ENCODE measurements around the gene LINC00632. TPM values are rescaled to one million over a fixed set of nuclear protein-coding genes. Genes with fewer than 3 reads are reported as not detected.
A peak's percentile ranks its signal among the peaks of the same experiment; 100 is the strongest.
"Not testable (repeated sequence)": the region's sequence is repeated elsewhere in the genome, so short reads cannot be mapped to it uniquely, and the experiment has no call there.

Gene LINC00632
- 10 to 100 TPM; 16.7 to 74.6 (median 32.6) TPM for total RNA-seq

DNA sequence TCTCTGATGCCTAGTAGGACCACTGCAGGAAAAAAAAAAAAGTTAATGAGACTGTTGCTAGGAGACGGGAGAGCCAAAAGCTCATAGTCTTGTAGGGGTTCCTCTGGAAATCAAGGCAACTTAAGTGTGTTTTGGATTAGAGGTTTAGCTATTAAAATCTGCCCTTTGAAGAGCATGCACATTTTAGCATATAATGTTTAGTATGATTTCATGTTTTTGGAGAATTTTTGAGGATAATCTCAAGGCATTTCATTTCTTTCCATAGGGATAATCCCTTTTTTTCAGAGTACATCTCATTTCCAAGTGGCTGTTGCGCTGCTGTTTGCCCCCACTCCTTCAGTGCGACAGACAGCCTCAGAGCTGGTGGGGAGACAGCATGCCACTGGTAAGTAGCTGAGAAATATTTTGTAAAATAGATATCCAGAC, at the start of gene LINC00632:
TSS of gene LINC00632 (plus strand) at position 339 of the 426 bp plus-strand sequence.
- Histone ChIP-seq H3K27me3 (no peaks in the 10 kb centered on the region), H3K4me1 (no peaks in the 10 kb centered on the region), H3K36me3 (no peaks in the 10 kb centered on the region), H3K27ac (no peak within 1 kb of the TSS), H3K4me3 (replicated peaks in 1 of 3) (no peak within 1 kb of the TSS), H3K9me3 (no peaks in the 10 kb centered on the region)
- 63 to 79% methylated on average over 3 of the region's 3 CpGs for WGBS, 2 donors
- intact Hi-C loops (cut with DNase I), result no loop called here
- TF ChIP-seq, protein P1, sequence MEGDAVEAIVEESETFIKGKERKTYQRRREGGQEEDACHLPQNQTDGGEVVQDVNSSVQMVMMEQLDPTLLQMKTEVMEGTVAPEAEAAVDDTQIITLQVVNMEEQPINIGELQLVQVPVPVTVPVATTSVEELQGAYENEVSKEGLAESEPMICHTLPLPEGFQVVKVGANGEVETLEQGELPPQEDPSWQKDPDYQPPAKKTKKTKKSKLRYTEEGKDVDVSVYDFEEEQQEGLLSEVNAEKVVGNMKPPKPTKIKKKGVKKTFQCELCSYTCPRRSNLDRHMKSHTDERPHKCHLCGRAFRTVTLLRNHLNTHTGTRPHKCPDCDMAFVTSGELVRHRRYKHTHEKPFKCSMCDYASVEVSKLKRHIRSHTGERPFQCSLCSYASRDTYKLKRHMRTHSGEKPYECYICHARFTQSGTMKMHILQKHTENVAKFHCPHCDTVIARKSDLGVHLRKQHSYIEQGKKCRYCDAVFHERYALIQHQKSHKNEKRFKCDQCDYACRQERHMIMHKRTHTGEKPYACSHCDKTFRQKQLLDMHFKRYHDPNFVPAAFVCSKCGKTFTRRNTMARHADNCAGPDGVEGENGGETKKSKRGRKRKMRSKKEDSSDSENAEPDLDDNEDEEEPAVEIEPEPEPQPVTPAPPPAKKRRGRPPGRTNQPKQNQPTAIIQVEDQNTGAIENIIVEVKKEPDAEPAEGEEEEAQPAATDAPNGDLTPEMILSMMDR (IDR thresholded peaks at IDR 0.05), result no peak
- TF ChIP-seq POLR2A (IDR thresholded peaks at IDR 0.05), result no peak
- no peak for DNase-seq

DNA sequence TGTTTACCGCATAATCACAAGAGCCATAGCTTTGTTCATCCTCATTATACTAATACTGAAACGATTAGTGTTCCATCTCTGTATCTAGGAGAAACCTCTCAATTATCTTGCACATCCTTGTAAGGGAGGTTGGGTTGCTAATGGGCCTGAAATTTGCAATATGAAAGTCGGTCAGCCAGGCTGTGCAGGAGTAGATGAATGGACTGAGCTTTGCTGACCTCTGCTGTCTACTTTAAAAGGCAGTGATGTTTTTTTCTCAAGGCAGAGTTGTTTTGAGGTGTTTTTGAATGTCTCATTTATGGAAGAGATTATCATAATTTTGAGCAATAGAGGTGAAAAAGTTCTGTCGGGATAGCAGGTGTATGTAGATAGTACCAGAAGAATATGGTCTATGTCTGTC, 47.9 kb upstream of the LINC00632 start:
- Histone ChIP-seq H3K9me3 (no peaks in the 10 kb centered on the region), H3K36me3 (no peaks in the 10 kb centered on the region), H3K4me3 (replicated peaks in 1 of 3) (no peak overlapping the region), H3K4me1 (no peaks in the 10 kb centered on the region), H3K27me3 (peaks cover 3% of the 10 kb centered on the region), H3K27ac (no peak overlapping the region)
- TF ChIP-seq, protein P1 (IDR thresholded peaks at IDR 0.05), result peak in 4 of 6 experiments; percentile 21 to 45 (median 37)
- no peak for TF ChIP-seq POLR2A (IDR thresholded peaks at IDR 0.05)
- intact Hi-C loops (cut with DNase I), result loop anchor here (10.0 kb wide), 1 partner anchor 607 kb away; no protein-coding TSS in a partner anchor
- 44 to 47% methylated on average over 4 of the region's 4 CpGs for WGBS, 2 donors
- peak; percentile 2 to 4 for DNase-seq

DNA sequence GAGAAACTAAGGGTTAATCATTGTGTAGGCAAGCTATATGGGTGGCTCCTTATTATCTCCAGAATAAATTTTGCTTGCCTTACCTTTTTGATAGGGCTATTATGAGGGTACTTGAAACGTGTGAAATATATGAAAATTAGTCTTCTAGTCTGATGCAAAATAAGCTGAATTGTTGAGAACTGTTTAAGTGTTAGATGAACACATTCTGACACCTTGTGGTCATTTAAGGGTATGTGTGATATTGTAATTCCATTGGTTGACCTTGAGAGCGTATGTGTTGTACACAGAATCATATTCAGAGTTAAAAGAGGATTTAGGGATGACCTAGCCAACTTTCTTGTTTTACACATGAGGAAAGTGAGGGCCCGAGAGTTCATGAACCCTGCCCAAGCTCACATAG, 44.6 kb upstream of the LINC00632 start:
- intact Hi-C loops (cut with DNase I), result loop anchor here (5.0 to 10.0 kb wide), 2 partner anchors 93 to 610 kb away; no protein-coding TSS in a partner anchor
- no peak for TF ChIP-seq POLR2A (IDR thresholded peaks at IDR 0.05)
- TF ChIP-seq, protein P1 (IDR thresholded peaks at IDR 0.05), result peak in 3 of 6 experiments; percentile 34 to 54 (median 52)
- 39 to 49% methylated on average over 3 of the region's 3 CpGs for WGBS, 2 donors

DNA sequence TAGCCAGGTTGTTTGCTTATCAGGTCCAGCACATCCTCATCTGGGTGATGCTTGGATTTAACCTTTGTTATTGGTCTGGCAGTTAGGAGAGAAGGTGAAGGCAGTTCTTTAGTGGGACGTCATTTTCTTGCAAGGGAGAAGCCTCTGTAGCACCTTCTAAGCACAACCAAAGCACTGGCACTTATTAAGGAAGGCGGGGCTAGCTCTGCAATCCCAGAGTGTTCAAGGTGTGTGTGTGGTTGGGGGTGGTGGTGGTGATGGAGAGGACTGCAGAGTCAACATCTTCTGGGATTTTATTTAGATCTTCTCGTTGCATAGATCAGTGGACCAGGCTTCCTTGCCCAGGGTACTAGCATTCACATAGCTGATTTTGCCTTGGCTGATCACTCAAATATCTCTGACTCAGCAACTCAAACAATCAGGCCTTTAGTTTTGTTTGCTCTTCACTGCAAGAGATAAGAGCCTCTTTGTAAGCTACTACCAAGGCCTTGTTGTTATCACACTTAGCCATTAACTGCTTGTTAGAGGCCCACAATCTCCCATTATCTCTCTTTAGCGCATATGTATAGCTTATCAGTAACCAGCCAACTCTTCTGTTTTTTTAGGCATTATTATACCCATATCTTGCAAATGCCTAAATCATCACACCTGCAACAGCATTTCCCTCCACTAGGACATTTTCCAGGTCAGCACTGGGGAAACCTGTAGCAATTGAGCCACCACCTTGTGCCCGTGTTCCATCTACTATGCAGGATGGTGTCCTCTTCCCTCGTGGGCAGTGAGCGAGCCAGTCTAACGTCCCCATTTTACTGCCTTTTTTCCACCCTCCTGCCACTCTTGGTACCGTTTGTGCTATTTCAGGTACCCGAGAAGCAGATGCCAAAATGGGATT, 36.5 kb upstream of the LINC00632 start:
- intact Hi-C loops (cut with DNase I), result no loop called here
- no peaks in the 10 kb centered on the region for H3K36me3 ChIP-seq
- no peaks in the 10 kb centered on the region for H3K27me3 ChIP-seq
- no peak overlapping the region for H3K27ac ChIP-seq
- no peak overlapping the region for H3K4me3 ChIP-seq (replicated peaks in 1 of 3)
- no peaks in the 10 kb centered on the region for H3K9me3 ChIP-seq
- TF ChIP-seq, protein P1 (IDR thresholded peaks at IDR 0.05), result no peak
- no peak for TF ChIP-seq POLR2A (IDR thresholded peaks at IDR 0.05)
- 65 to 72% methylated on average over 10 of the region's 10 CpGs for WGBS, 2 donors
- no peaks in the 10 kb centered on the region for H3K4me1 ChIP-seq
- no peak for DNase-seq

More for the DNA sequence above, 44.6 kb upstream of the LINC00632 start:
- Histone ChIP-seq H3K36me3 (no peaks in the 10 kb centered on the region), H3K4me1 (no peaks in the 10 kb centered on the region), H3K27ac (no peak overlapping the region), H3K9me3 (no peaks in the 10 kb centered on the region), H3K27me3 (peaks cover 3% of the 10 kb centered on the region), H3K4me3 (replicated peaks in 1 of 3) (no peak overlapping the region)
- no peak for DNase-seq

DNA sequence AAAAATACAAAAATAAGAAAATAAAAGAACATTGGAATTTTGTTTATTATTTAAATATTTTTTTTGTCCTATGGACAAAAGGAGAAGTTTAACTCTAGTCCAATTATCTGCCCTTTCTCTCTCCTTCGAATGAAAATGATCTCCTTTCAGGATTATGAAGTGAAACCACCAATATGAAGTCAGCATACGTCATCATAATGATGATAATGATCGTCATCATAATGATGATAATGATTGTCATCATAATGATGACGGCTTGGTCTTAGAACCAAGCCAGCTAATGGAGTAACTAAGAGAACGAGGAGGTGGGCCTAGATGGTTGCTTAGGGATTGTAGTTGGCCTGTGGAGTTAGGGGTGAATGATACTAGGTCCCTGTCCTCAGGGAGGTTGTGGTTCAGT, 21.9 kb upstream of the LINC00632 start:
- Histone ChIP-seq H3K27ac (no peak overlapping the region), H3K27me3 (no peaks in the 10 kb centered on the region), H3K9me3 (no peaks in the 10 kb centered on the region), H3K36me3 (no peaks in the 10 kb centered on the region), H3K4me3 (replicated peaks in 1 of 3) (no peak overlapping the region), H3K4me1 (no peaks in the 10 kb centered on the region)
- DNase-seq, result no peak
- TF ChIP-seq POLR2A (IDR thresholded peaks at IDR 0.05), result no peak
- TF ChIP-seq, protein P1 (IDR thresholded peaks at IDR 0.05), result no peak
- intact Hi-C loops (cut with DNase I), result no loop called here
- WGBS, 2 donors, result 91% methylated on average over 5 of the region's 5 CpGs

DNA sequence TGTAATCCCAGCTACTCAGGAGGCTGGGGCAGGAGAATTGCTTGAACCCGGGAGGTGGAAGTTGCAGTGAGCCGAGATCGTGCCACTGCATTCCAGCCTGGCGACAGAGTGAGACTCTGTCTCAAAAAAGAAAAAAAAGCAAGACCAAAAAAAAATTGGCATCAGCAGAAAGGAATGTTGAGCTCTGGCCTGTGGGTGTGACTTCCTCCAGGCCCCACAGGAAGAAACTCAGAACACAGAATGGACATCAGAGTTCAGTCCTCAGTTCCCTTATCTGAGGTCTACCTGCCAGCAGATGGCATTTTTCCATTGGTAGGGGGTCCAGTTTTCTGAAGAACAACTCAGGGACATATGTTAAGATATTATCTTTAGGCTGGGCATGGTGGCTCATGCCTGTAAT, 18.0 kb upstream of the LINC00632 start:
- H3K27ac ChIP-seq; DNase-seq; H3K9me3 ChIP-seq; H3K27me3 ChIP-seq; intact Hi-C loops (cut with DNase I); H3K4me3 ChIP-seq (replicated peaks in 1 of 3); H3K4me1 ChIP-seq; H3K36me3 ChIP-seq: not testable (repeated sequence)
- 42% methylated on average over 4 of the region's 4 CpGs for whole genome bisulfite sequencing, 2 donors

All from thyroid gland (tissue), 4 donors.